ENCODE results near the gene PPM1E. TPM values are rescaled to one million over a fixed set of nuclear protein-coding genes. Genes with fewer than 3 reads are reported as not detected.

PPM1E gene
- total and polyA plus RNA-seq, 2 of the 4 experiments (the other 2 are of a cell fraction), result under 0.01 to 0.05 TPM

DNA sequence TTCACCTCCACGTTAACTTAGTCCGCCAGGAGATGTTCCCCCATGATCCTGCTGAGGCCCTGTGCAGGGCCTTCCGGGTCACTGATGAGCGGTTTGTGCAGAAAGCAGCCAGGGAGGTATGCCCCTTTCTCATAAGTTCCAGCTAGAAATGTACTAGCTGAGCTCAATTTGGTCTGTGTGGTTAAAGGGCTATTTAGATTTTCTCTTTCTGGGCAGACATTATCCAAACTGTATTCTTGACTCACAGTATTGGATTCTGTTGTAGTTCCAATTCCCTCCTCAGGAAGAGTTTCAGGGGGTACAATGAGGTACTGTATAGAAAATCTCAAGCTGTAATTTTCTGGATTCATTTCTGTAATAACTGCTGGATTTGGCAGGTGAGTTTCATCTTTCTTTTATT lies 214.0 kb downstream of the PPM1E start:
- CTCF ChIA-PET, result interaction anchor here (0.5 to 1.3 kb wide), 5 partner anchors 10 to 45 kb away, joined by 3 to 5 read pairs (median 3); no protein-coding TSS in a partner anchor
- Histone ChIP-seq H3K18ac (ENCODE audit: low read depth, low read length) (no peak overlapping the region; the same call in 1 of the 2 replicates), H3K14ac (replicated peaks; ENCODE audit: low read depth, low read length) (no peak overlapping the region), H2BK120ac (ENCODE audit: low read depth, low read length) (no peak overlapping the region; the same call in 1 of the 2 replicates), H3K9me1 (ENCODE audit: insufficient read depth, low read length) (peaks cover 5% of the 10 kb centered on the region), H2BK15ac (ENCODE audit: low read depth, low read length) (no peak overlapping the region), H2AK5ac (ENCODE audit: low read depth, low read length) (no peak overlapping the region), H4K20me1 (ENCODE audit: insufficient read depth, low read length) (no peaks in the 10 kb centered on the region), H2BK5ac (ENCODE audit: low read depth, low read length, poor library complexity, severe bottlenecking) (no peak overlapping the region), H4K8ac (ENCODE audit: low read depth in 2 of 2, low read length in 2 of 2) (no peak overlapping the region), H2AK9ac (replicated peaks; ENCODE audit: low read depth, low read length, poor library complexity) (no peak overlapping the region), H3K36me3 (ENCODE audit: control insufficient read depth, insufficient read depth, low read length) (no peaks in the 10 kb centered on the region), H2AFZ (replicated peaks; ENCODE audit: low read length, poor library complexity) (no peak overlapping the region), H3K23ac (ENCODE audit: low read depth, low read length) (no peak overlapping the region), H3K27ac (ENCODE audit: insufficient read depth, low read length) (no peak overlapping the region), H3K4ac (ENCODE audit: low read depth, low read length) (no peak overlapping the region), H2BK20ac (ENCODE audit: low read depth, low read length) (no peak overlapping the region), H3K9ac (ENCODE audit: low read depth, low read length) (no peak overlapping the region), H3K4me3 (ENCODE audit: insufficient read depth, low read depth, low read length) (no peak overlapping the region), H3K4me1 (ENCODE audit: control insufficient read depth, insufficient read depth, low read length) (peaks cover 7% of the 10 kb centered on the region), H4K5ac (ENCODE audit: low read depth, low read length) (no peak overlapping the region), H3K4me2 (ENCODE audit: low read depth, low read length) (peak overlapping the region; percentile 25), H4K91ac (ENCODE audit: insufficient read depth, low read depth, low read length) (no peak overlapping the region), H3K9me3 (ENCODE audit: control insufficient read depth, insufficient read depth, low read length) (no peaks in the 10 kb centered on the region), H3K56ac (ENCODE audit: extremely low read depth, insufficient read depth, low read length) (no peak overlapping the region), H3K27me3 (ENCODE audit: control insufficient read depth, insufficient read depth, low read length) (no peaks in the 10 kb centered on the region), H3K79me1 (ENCODE audit: low read depth in 1 of 2, low read length in 2 of 2) (no peaks in the 10 kb centered on the region)
- peak; percentile 91 for ATAC-seq (ENCODE audit: low read depth)
- dilution Hi-C loops (cut with HindIII; ENCODE audit: low sequenced_read_pairs, unreplicated experiment), result no loop called here
- intact Hi-C loops (cut with micrococcal nuclease), result no loop called here
- in situ Hi-C loops (cut with MboI; ENCODE audit: low sequenced_read_pairs), result no loop called here
- BruUV-seq (replicated peaks), result no TSS peak
- WGBS, 2 experiments (ENCODE audit: extremely low coverage in 2 of 2, insufficient read length in 1 of 2), result 100% methylated on average over 2 of the region's 4 CpGs; no CpG with 5 or more reads in 1 of the 2 experiments
- TF ChIP-seq NFE2L2 (IDR thresholded peaks at IDR 0.05; ENCODE audit: low read depth, low read length) (no peak), FOS (IDR thresholded peaks at IDR 0.05; ENCODE audit: low read depth, low read length) (no peak), CEBPB (IDR thresholded peaks at IDR 0.05; ENCODE audit: low read depth, low read length) (no peak), MAFK (IDR thresholded peaks at IDR 0.05; ENCODE audit: low read depth, low read length) (no peak), POLR2A (IDR thresholded peaks at IDR 0.05; ENCODE audit: low read depth, low read length) (no peak), MXI1 (IDR thresholded peaks at IDR 0.05; ENCODE audit: borderline replicate concordance, low read depth, low read length) (no peak), MAZ (IDR thresholded peaks at IDR 0.05; ENCODE audit: borderline replicate concordance, low read depth, low read length) (no peak), RFX5 (IDR thresholded peaks at IDR 0.05; ENCODE audit: low read depth, low read length) (no peak), BHLHE40 (IDR thresholded peaks at IDR 0.05; ENCODE audit: low read depth, low read length) (no peak), RCOR1 (IDR thresholded peaks at IDR 0.05; ENCODE audit: insufficient replicate concordance, low read length) (no peak), SMC3 (IDR thresholded peaks at IDR 0.05; ENCODE audit: low read depth, low read length) (no peak), CHD1 (IDR thresholded peaks at IDR 0.05; ENCODE audit: low read depth, low read length) (no peak), RAD21 (IDR thresholded peaks at IDR 0.05; ENCODE audit: low read length) (no peak), CTCF (conservative IDR thresholded peaks at IDR 0.05; ENCODE audit: low read depth, low read length) (no peak)
- TF ChIP-seq, protein P1, sequence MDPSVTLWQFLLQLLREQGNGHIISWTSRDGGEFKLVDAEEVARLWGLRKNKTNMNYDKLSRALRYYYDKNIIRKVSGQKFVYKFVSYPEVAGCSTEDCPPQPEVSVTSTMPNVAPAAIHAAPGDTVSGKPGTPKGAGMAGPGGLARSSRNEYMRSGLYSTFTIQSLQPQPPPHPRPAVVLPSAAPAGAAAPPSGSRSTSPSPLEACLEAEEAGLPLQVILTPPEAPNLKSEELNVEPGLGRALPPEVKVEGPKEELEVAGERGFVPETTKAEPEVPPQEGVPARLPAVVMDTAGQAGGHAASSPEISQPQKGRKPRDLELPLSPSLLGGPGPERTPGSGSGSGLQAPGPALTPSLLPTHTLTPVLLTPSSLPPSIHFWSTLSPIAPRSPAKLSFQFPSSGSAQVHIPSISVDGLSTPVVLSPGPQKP (IDR thresholded peaks at IDR 0.05; ENCODE audit: borderline replicate concordance, low read depth, low read length), result no peak
- TF ChIP-seq, protein P2, sequence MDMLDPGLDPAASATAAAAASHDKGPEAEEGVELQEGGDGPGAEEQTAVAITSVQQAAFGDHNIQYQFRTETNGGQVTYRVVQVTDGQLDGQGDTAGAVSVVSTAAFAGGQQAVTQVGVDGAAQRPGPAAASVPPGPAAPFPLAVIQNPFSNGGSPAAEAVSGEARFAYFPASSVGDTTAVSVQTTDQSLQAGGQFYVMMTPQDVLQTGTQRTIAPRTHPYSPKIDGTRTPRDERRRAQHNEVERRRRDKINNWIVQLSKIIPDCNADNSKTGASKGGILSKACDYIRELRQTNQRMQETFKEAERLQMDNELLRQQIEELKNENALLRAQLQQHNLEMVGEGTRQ (IDR thresholded peaks at IDR 0.05; ENCODE audit: low read depth, low read length), result no peak
- POLR2A ChIA-PET (ENCODE audit: unreplicated experiment), result no interaction called here
- DNase-seq, result peak; percentile 54

Data from IMR-90 (cell line).